Bronchus fibroblast of lung (primary cell): Measurements from ENCODE around the gene F8A2. TPM values are rescaled to one million over a fixed set of nuclear protein-coding genes. Genes with fewer than 3 reads are reported as not detected.

Experiments used
- total RNA-seq: library from RNA; depleted of rRNA; stranded (reverse); fragments of >200 nt; gene quantifications from 2 replicates; pipeline ENCODE4 v1.2.3, GENCODE V29; 2015

F8A2 gene
- not detected in 2 replicates for total RNA-seq

DNA sequence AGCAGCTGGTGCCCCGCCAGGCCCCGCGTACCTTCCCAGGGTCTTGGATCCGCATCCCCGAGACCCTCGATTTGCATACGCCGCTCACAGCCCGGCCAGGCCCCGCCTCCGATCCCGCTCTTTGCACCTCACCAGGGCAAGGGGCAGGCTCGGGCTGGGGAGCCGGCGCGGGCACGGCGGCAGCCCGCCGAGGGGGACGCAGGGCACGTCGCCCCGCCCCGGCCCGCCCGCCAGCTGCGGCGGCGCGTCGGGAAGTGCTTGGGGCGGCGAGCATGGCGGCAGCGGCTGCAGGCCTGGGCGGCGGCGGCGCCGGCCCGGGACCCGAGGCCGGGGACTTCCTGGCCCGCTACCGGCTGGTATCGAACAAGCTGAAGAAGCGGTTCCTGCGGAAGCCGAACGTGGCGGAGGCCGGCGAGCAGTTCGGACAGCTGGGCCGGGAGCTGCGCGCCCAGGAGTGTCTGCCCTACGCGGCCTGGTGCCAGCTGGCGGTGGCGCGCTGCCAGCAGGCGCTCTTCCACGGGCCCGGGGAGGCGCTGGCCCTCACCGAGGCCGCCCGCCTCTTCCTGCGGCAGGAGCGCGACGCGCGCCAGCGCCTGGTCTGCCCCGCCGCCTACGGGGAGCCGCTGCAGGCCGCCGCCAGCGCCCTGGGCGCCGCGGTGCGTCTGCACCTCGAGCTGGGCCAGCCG, at the start of gene F8A2:
Gene F8A2 (plus strand): TSS at position 253 of the 686 bp plus-strand sequence. CDS start 20 bp downstream, at position 273.

DNA sequence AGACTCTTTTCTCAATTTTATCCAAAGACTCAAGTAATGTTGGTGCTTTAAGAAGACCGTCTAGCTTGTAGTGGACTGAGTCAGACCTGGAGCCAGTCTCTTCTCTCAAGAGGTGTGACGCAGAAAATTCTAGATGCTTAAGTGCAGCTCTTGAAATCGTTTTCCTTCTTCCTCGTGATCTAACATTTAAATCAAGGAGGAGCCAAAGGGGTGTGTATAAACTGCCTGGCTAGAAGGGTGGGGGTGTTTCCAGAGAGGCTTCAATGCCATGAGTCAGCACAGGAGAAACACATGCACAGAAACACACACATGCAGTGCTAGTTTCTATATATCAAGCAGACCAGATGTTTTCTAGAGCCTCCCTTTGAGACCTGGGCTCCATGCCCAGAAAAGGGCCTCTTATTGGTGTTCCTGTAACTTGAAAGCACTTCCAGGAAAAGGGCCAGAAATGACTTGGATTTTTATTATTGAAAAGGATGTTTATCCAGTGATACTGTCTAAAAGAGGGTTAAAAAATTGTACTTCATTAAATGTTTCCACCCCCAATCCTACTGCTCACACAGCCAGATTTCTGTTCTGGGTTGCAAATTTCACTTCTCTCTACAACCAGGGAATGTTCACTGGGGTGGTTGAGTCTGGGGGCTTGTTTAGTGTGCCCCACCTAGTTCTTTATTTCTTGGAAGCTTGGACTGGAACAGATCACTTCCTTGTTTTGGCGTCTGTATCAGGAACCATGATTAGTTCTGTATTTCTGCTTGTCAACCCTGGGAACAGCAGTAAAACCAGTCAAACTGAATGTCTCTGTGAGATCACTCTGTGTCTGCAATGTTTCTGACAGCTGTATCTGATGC, 47.2 kb upstream of the F8A2 start, which contains the start of gene CLIC2:
Gene CLIC2 (minus strand): TSS at position 129 of the 851 bp plus-strand sequence. CDS start 187 bp downstream, outside the sequence.

Other genes starting within 250 kb of the F8A2 start
- 48.8 and 58.5 TPM in 2 replicates for gene VBP1, start 165.6 kb upstream of the F8A2 start, total RNA-seq
- gene RAB39B, start 117.6 kb upstream of the F8A2 start, total RNA-seq, result 0.59 and 1.7 TPM in 2 replicates
- 0.17 TPM in 1 of 2 replicates, not detected in the other for gene CLIC2, start 47.5 kb upstream of the F8A2 start, total RNA-seq
- gene F8A3, start 76.5 kb downstream of the F8A2 start, total RNA-seq, result 4.4 and 6.1 TPM in 2 replicates
- gene SPRY3, start 230.5 kb downstream of the F8A2 start, total RNA-seq, result 0.15 and 0.17 TPM in 2 replicates
- 6.7 and 9.9 TPM in 2 replicates for gene TMLHE, start 230.9 kb downstream of the F8A2 start, total RNA-seq